DMS79 (cell line): Measurements from ENCODE around the gene RPS6KL1.

Source experiments
- DNase-seq: peaks from one replicate; lab custom pipeline; 2025; lab: John Stamatoyannopoulos, UW

RPS6KL1 gene

GRCh38 chr14:74882103-74882920 is 40.7 kb downstream of the RPS6KL1 start:
- peak; percentile 44 for DNase-seq

- peak; percentile 78 for DNase-seq
Measured at GRCh38 chr14:74881431-74882102, 41.5 kb downstream of the RPS6KL1 start, which contains the start of gene DLST. Gene DLST, plus strand, starts transcription at chr14:74881916. Its CDS starts 38 bp downstream, at chr14:74881954.

- DNase-seq, result no peak
Measured at GRCh38 chr14:74879427-74880182, 43.5 kb downstream of the RPS6KL1 start.

GRCh38 chr14:74875941-74876913 is 46.8 kb downstream of the RPS6KL1 start, which contains the start of gene PROX2:
Gene PROX2, minus strand, starts transcription at chr14:74876145. Its CDS starts 12,311 bp downstream, at chr14:74863834.
- no peak for DNase-seq

- no peak for DNase-seq
Measured at GRCh38 chr14:74875204-74875603, 47.9 kb downstream of the RPS6KL1 start.

- no peak for DNase-seq
Measured at GRCh38 chr14:74871819-74872218, 51.2 kb downstream of the RPS6KL1 start.

- DNase-seq, result no peak
Measured at GRCh38 chr14:74868739-74869138, 54.3 kb downstream of the RPS6KL1 start.

- DNase-seq, result no peak
Measured at GRCh38 chr14:74867673-74868072, 55.4 kb downstream of the RPS6KL1 start.

- DNase-seq, result no peak
Measured at GRCh38 chr14:74866708-74867389, 56.2 kb downstream of the RPS6KL1 start.

GRCh38 chr14:74865156-74865555 is 57.9 kb downstream of the RPS6KL1 start:
- DNase-seq, result no peak

GRCh38 chr14:74864198-74864597 is 58.9 kb downstream of the RPS6KL1 start:
- DNase-seq, result no peak

GRCh38 chr14:74863274-74863673 is 59.8 kb downstream of the RPS6KL1 start:
- no peak for DNase-seq

GRCh38 chr14:74861734-74862090 is 61.3 kb downstream of the RPS6KL1 start:
- no peak for DNase-seq

GRCh38 chr14:74860899-74861733 is 61.9 kb downstream of the RPS6KL1 start:
- peak; percentile 64 for DNase-seq

- no peak for DNase-seq
Measured at GRCh38 chr14:74859757-74860552, 63.1 kb downstream of the RPS6KL1 start.

GRCh38 chr14:74858022-74858421 is 65.0 kb downstream of the RPS6KL1 start:
- no peak for DNase-seq

GRCh38 chr14:74856366-74856765 is 66.7 kb downstream of the RPS6KL1 start:
- no peak for DNase-seq

GRCh38 chr14:74855945-74856344 is 67.1 kb downstream of the RPS6KL1 start:
- DNase-seq, result no peak

- DNase-seq, result no peak
Measured at GRCh38 chr14:74855021-74855420, 68.0 kb downstream of the RPS6KL1 start.
